GM21381 (cell line): ENCODE data around the gene TSHB.
A peak's percentile ranks its signal among the peaks of the same experiment; 100 is the strongest.
"Not testable (repeated sequence)": the region's sequence is repeated elsewhere in the genome, so short reads cannot be mapped to it uniquely, and the experiment has no call there.

Experiments used
- ATAC-seq: cut with Tn5 transposase; IDR thresholded peaks from one replicate; pipeline ENCODE4 v1.9.1; 2021; ENCODE audit warnings: mild to moderate bottlenecking, moderate library complexity; ENCODE audit not compliant: unreplicated experiment

Gene TSHB

DNA sequence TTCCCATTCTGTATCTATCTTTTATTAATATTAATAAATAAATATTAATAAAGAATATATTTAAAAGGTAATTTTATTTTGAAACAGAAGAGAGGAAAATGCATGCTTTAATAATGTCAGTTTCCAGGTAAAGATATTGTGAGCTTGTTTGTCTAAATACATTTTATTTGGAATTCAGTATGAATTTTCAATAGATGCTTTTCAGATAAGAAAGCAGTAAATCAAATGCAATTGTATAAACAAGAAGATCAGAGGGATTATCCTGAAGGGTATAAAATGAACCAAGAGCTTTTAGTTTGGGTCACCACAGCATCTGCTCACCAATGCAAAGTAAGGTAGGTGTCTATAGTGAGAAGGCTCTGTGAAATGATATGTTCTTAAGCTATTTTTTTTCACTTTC lies at the start of gene TSHB:
Gene TSHB, plus strand, starts transcription at position 301 of the 400 bp plus-strand sequence. CDS start 3,537 bp downstream, outside the sequence.
- no peak for ATAC-seq

DNA sequence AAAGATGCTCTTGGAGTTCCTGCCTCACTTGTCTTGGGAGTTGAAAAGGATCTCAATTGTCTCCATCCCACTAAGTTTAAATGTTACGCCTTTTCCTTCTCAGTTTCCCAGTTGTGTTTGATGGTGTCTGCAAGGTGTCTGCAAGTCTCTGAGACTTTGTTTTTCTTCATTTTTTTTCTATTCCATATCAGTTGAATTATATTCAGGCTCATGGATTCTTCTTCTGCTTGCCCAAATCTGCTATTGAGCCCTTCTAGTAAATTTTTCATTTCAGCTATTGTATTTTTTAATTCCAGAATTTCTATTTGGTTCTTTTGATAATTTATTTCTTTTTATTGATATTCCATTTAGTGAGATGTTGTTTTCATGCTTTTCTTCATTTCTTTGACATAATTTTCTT lies 47.4 kb upstream of the TSHB start:
- no peak for ATAC-seq

DNA sequence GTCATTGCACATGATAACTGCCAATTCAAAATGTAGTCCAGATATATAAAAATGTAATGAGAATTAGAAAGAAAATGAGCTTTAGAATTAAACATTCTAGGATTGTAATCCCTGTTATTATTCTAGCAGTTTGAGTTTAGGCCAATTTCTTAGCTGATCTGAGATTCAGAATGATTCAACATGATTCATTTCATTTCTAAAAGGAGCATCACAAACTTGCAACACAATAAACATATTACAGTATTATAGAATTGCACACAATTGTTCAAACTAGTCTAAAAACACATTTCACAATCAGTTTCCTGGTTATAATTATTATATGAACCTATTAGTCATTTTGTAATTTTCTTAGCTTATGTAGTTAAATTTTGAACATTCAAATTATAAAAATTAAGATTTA lies 43.3 kb upstream of the TSHB start:
- no peak for ATAC-seq

- ATAC-seq, result no peak
Measured at GRCh38 chr1:114988095-114988494, 41.5 kb upstream of the TSHB start.

GRCh38 chr1:114997510-114998289 lies 31.9 kb upstream of the TSHB start:
- no peak for ATAC-seq

GRCh38 chr1:115006191-115006590 lies 23.4 kb upstream of the TSHB start:
- ATAC-seq, result no peak

DNA sequence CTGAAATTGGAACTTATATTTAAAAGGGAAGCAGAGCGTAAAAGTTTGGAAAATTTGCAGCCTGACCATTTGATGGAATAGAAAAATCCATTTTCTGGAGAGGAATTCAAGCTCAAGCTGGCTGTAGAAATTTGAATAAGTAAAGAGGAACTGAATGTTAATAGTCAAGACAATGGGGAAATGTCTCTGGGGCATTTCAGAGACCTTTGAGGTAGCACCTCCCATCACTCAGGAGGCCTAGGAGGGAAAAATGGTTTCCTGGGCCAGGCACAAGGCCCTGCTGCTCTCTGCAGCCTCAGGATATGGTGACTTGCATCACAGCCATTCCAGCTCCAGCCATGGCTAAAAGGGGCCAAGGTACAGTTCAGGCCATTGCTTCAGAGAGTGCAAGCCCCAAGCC lies 17.6 kb upstream of the TSHB start:
- no peak for ATAC-seq

GRCh38 chr1:115012434-115012833 lies 17.2 kb upstream of the TSHB start:
- no peak for ATAC-seq

- ATAC-seq, result no peak
Measured at GRCh38 chr1:115013792-115014191, 15.8 kb upstream of the TSHB start.

DNA sequence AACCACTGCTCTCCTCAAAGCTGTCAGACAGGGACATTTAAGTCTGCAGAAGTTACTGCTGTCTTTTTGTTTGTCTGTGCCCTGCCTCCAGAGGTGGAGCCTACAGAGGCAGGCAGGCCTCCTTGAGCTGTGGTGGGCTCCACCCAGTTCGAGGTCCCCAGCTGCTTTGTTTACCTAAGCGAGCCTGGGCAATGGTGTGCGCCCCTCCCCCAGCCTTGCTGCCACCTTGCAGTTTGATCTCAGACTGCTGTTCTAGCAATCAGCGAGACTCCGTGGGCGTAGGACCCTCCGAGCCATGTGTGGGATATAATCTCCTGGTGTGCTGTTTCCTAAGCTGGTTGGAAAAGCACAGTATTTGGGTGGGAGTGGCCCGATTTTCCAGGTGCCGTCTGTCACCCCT lies 10.1 kb upstream of the TSHB start:
- ATAC-seq, result not testable (repeated sequence)

DNA sequence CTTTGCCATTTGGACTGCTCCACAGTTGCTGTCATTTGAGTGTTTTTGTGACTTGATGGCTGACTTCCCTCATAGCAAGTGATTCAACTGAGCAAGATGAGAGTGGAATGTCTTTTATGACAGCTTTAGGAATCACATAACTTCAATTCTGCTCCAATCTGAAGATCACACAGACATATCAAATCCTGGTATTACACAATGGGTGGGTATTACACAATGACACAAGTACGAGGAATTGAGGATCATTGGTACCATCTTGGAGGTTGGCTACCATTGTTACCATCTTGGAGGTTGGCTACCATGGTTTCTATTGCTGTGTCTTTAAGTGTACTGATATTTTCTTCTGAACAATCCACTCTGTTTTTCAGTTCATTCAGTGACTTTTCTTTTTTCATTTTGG lies 8.5 kb upstream of the TSHB start:
- no peak for ATAC-seq

DNA sequence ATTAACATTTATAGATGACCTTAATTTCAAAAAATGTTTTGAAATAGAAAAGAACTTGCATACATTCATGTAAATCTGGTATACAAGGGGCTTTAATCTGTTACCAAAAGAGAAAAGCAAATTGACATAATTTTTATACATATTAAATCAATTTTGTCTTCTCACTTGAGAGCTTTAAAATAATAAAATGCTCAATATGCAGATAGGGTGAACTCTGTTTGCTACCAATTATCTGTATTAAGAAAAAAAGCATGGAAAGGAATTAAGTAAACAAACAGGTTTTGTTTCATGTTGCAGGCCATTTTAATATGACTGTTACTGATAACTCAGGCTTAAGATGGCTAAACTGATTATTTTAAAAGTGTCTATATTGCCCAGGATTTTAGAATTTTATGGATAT lies 6.0 kb upstream of the TSHB start:
- ATAC-seq, result no peak

- ATAC-seq, result no peak
Measured at GRCh38 chr1:115031595-115031994, 2.0 kb downstream of the TSHB start.

DNA sequence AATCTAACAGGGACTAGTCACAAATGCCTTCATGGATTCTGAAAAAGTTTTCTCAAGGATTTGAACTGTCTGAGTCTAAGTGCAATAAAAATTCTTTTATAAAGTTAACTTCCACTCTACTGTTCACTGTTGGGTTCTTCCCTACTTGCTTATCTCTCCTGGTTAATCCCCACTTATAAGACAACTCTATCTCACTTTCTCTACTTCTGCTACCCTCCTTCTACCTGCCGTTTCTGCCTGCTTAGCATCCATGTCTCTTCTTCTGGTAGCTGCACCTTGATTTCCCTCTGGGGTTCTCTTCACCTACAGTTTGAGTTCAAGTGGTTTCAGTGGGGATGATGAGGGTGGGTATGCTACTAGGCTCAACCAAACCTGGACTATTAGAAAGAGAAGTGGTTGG lies 6.0 kb downstream of the TSHB start:
- no peak for ATAC-seq

- ATAC-seq, result no peak
Measured at GRCh38 chr1:115036814-115037507, 7.3 kb downstream of the TSHB start.

- no peak for ATAC-seq
Measured at GRCh38 chr1:115040501-115040900, 10.9 kb downstream of the TSHB start.

DNA sequence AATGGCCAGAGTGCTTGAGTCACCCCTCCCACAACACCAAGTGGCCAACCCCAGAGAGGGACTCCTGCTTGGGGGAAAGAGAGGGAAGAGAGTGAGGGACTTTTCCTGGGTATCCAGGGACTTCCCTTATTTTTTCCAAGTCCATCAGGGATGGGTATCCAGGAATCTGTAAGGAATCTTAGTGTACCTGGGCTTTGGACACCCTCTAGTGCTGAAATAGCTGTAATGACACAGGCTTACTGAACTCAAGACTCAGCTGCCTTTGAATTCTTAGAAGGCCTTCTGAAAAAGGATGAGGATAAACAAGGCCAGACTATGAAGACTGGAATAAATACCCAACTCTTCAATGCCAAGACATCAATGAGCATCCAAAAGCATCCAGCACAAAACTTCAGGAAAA lies 12.0 kb downstream of the TSHB start:
- ATAC-seq, result no peak

DNA sequence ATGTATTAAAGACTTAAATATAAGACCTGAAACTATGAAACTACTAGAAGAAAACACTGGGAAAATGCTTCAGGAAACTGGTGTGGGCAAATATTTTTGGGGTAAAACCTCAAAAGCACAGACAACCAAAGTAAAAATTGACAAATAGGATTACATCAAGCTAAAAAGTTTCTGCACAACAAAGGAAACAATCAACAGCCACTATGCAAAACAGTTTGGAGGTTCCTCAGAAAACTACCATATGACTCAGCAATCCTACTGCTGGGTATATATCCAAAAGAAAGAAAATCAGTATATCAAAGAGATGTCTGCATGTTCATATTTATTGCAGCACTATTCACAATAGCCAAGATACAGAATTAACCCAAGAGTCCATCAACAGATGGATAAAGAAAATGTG lies 17.1 kb downstream of the TSHB start:
- ATAC-seq, result no peak

DNA sequence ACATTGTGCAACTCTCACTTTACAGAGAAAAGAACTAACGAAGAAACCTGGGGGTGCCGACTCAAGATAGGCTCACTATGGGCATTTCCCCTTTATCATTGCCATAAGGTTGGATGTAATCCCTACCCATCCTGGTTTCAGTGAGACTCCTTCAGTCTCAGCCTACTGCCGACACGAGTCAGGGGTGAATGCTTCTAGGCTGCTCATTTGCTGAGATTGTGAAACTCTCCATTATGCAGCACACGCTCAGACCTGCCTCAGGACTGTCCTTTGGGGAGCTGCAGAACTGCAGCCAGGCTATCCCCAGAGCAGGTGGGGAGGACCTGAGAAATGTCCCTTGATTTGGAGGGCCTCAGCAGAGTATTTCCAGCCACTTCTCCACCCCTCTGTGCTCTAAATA lies 22.2 kb downstream of the TSHB start:
- no peak for ATAC-seq

GRCh38 chr1:115052454-115053083 lies 22.9 kb downstream of the TSHB start:
- peak; percentile 77 for ATAC-seq

DNA sequence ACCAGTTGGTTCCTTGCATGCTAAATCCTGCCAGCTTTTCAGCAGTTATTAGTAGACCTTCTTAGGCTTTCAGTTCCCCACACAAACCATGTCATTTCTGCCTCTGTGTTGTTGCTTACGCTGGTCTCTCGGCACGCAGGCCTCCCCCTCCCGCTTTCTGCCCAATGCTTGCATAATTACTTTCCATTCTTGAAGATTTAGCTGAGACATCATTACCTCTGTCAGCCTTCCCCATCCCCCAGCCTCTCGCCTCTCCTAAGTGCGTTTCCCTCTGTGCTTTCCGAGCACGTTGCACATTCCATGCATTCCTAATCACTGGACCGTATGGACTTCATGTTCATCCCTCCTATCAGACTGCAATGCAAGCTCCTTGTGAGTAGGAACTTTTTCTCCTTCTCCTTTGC lies 26.8 kb downstream of the TSHB start:
- no peak for ATAC-seq

DNA sequence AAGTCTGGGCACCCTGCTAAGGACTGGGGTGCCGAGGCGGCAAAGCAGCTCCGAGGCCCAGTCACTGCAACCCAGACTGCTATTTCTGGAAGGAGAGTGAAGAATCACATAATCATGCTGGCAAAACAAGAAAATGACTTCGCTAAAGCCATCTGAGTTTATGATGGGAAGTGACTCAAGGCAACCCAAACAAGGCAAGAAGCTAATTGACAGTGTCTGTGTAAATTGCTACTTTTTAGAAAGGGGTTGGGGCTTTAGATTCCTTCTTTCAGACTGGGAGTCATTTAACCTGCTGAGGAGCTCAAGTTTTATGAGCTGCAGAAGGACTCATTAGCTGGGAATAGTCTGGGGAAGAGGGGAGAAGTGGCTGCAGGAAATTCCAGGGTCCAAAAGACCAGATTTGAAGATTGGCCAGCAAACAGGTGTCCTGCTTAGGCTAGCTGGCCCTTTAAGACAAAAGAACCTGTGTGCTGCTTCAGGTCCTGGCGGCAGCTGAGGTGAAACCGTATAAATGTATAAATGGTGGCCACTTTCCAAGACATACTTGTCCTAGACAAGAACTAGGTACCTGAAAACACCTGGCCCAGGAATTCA lies 28.1 kb downstream of the TSHB start:
- no peak for ATAC-seq
